ENCODE measurements around the gene DENND4B. TPM values are rescaled to one million over a fixed set of nuclear protein-coding genes. Genes with fewer than 3 reads are reported as not detected.

The DENND4B gene
- total RNA-seq, 6 experiments from 2014 or later = 13.0 to 27.5 (median 20.2) TPM

- intact Hi-C loops (cut with DNase I) = loop anchor here in 1 of 2 donors (10.0 kb wide), 1 partner anchor 135 kb away; no protein-coding TSS in a partner anchor
- ATAC-seq (no peak), DNase-seq (peak in 1 of 3 donors; percentile 3)
- H3K36me3 ChIP-seq = peaks cover 0 to 26% (median 6%) of the 10 kb centered on the region in 4 donors
- H3K9me3 ChIP-seq = no peaks in the 10 kb centered on the region
- H3K4me1 ChIP-seq = no peaks in the 10 kb centered on the region
- no peak overlapping the region for H3K27ac ChIP-seq
- H3K27me3 ChIP-seq = no peaks in the 10 kb centered on the region
- WGBS (ENCODE audit: insufficient coverage, low coverage, low lambda C conversion rate, missing lambda C conversion rate) = 91% methylated on average over 5 of the region's 5 CpGs
- H3K4me3 ChIP-seq = no peak overlapping the region
- TF ChIP-seq CTCF (IDR thresholded peaks at IDR 0.05) (no peak), POLR2A (IDR thresholded peaks at IDR 0.05) (no peak)
Measured at GRCh38 chr1:153929426-153929825, 17.1 kb downstream of the DENND4B start.

- Histone ChIP-seq H3K27me3 (no peaks in the 10 kb centered on the region), H3K9me3 (no peaks in the 10 kb centered on the region), H3K27ac (no peak overlapping the region), H3K4me1 (peaks cover 0 to 4% (median 0%) of the 10 kb centered on the region in 4 donors), H3K4me3 (no peak overlapping the region), H3K36me3 (peaks cover 0 to 21% (median 6%) of the 10 kb centered on the region in 4 donors)
- ATAC-seq (peak; percentile 9 to 49 (median 24)), DNase-seq (peak in 1 of 3 donors; percentile 18)
- intact Hi-C loops (cut with DNase I) = loop anchor here in 1 of 2 donors (10.0 kb wide), 1 partner anchor 134 kb away; no protein-coding TSS in a partner anchor
- TF ChIP-seq CTCF (IDR thresholded peaks at IDR 0.05) (no peak), POLR2A (IDR thresholded peaks at IDR 0.05) (no peak)
- 68% methylated on average over 4 of the region's 4 CpGs for WGBS (ENCODE audit: insufficient coverage, low coverage, low lambda C conversion rate, missing lambda C conversion rate)
Measured at GRCh38 chr1:153928791-153929341, 17.7 kb downstream of the DENND4B start.

- DNase-seq (no peak), ATAC-seq (no peak)
- intact Hi-C loops (cut with DNase I) = loop anchor here in 1 of 2 donors (10.0 kb wide), 1 partner anchor 133 kb away; no protein-coding TSS in a partner anchor
- Histone ChIP-seq H3K36me3 (peaks cover 0 to 16% (median under 1%) of the 10 kb centered on the region in 4 donors), H3K27me3 (no peaks in the 10 kb centered on the region), H3K9me3 (no peaks in the 10 kb centered on the region), H3K4me1 (peaks cover 0 to 6% (median 0%) of the 10 kb centered on the region in 4 donors), H3K27ac (no peak overlapping the region), H3K4me3 (no peak overlapping the region)
- 50% methylated on average over 1 of the region's 1 CpG for WGBS (ENCODE audit: insufficient coverage, low coverage, low lambda C conversion rate, missing lambda C conversion rate)
- TF ChIP-seq POLR2A (IDR thresholded peaks at IDR 0.05) (no peak), CTCF (IDR thresholded peaks at IDR 0.05) (no peak)
Measured at GRCh38 chr1:153928245-153928644, 18.3 kb downstream of the DENND4B start.

GRCh38 chr1:153926405-153926804 is 20.1 kb downstream of the DENND4B start:
- no peaks in the 10 kb centered on the region for H3K9me3 ChIP-seq
- peaks cover 0 to 11% (median 0%) of the 10 kb centered on the region in 4 donors for H3K4me1 ChIP-seq
- H3K4me3 ChIP-seq = no peak overlapping the region
- WGBS (ENCODE audit: insufficient coverage, low coverage, low lambda C conversion rate, missing lambda C conversion rate) = 78% methylated on average over 3 of the region's 4 CpGs
- DNase-seq (no peak), ATAC-seq (no peak)
- H3K36me3 ChIP-seq = peaks cover 0 to 8% (median 0%) of the 10 kb centered on the region in 4 donors
- H3K27me3 ChIP-seq = no peaks in the 10 kb centered on the region
- no peak overlapping the region for H3K27ac ChIP-seq
- TF ChIP-seq POLR2A (IDR thresholded peaks at IDR 0.05) = no peak
- no peak for TF ChIP-seq CTCF (IDR thresholded peaks at IDR 0.05)
- intact Hi-C loops (cut with DNase I) = loop anchor here in 1 of 2 donors (10.0 kb wide), 1 partner anchor 132 kb away; no protein-coding TSS in a partner anchor

Data from right lobe of liver (tissue), 6 donors.